Liver (tissue), 9 donors: ENCODE data around the gene SLC25A10. TPM values are rescaled to one million over a fixed set of nuclear protein-coding genes. Genes with fewer than 3 reads are reported as not detected.

ENCODE experiments used
- DNase-seq: peaks from one replicate; pipeline ENCODE4 v3.0.0-alpha.2; 2017; ENCODE audit warnings: low spot score
- H3K27ac ChIP-seq, 2 donors: one replicate each; pipeline ENCODE4 v1.7.0; 2013; ENCODE audit warnings: inconsistent platforms in 2 of 2, low read length in 2 of 2, control low read depth in 1 of 2, low read depth in 1 of 2, mild to moderate bottlenecking in 1 of 2
- H3K27me3 ChIP-seq, 4 donors: one replicate each; pipeline versions ENCODE4 v1.6.1 to v1.7.0; 2013; ENCODE audit warnings: low read length in 3 of 4, inconsistent platforms in 1 of 4, mild to moderate bottlenecking in 1 of 4, moderate library complexity in 1 of 4; ENCODE audit not compliant: control insufficient read depth in 4 of 4, insufficient read depth in 4 of 4
- H3K36me3 ChIP-seq, 4 donors: one replicate each; pipeline versions ENCODE4 v1.6.1 to v1.7.0; 2013; ENCODE audit warnings: low read length in 3 of 4, mild to moderate bottlenecking in 3 of 4, low read depth in 1 of 4, moderate library complexity in 1 of 4; ENCODE audit not compliant: control insufficient read depth in 4 of 4, insufficient read depth in 3 of 4
- H3K4me1 ChIP-seq, 4 donors: one replicate each; pipeline versions ENCODE4 v1.6.1 to v1.7.0; 2013; ENCODE audit warnings: low read length in 3 of 4, mild to moderate bottlenecking in 3 of 4, moderate library complexity in 1 of 4; ENCODE audit not compliant: control insufficient read depth in 4 of 4, insufficient read depth in 4 of 4
- H3K4me3 ChIP-seq, 3 donors: one replicate each; pipeline versions ENCODE4 v1.6.1 to v1.7.0; 2013; ENCODE audit warnings: low read length in 3 of 3, control low read depth in 1 of 3, low read depth in 1 of 3, mild to moderate bottlenecking in 1 of 3
- H3K9ac ChIP-seq, 2 donors: one replicate each; pipeline ENCODE4 v1.7.0; 2013; ENCODE audit warnings: low read length in 2 of 2, mild to moderate bottlenecking in 2 of 2, moderate library complexity in 2 of 2, control low read depth in 1 of 2, low read depth in 1 of 2
- H3K9me3 ChIP-seq, 4 donors: one replicate each; pipeline versions ENCODE4 v1.6.1 to v1.7.0; 2013; ENCODE audit warnings: low read length in 3 of 4; ENCODE audit not compliant: control insufficient read depth in 4 of 4
- EGR1 ChIP-seq, 2 donors: IDR thresholded peaks; 2 replicates each; pipeline ENCODE4 v1.6.1; 2016 to 2018; ENCODE audit warnings: antibody characterized with exemption in 2 of 2, low read depth in 2 of 2
- FOXA2 ChIP-seq: IDR thresholded peaks from 2 replicates; pipeline ENCODE4 v1.6.1; 2016; ENCODE audit warnings: antibody characterized with exemption
- GABPA ChIP-seq, 2 donors: IDR thresholded peaks in 1 of 2; conservative IDR thresholded peaks in 1 of 2; 2 replicates each; pipeline ENCODE4 v1.6.1; 2016; ENCODE audit warnings: antibody characterized with exemption in 2 of 2, mild to moderate bottlenecking in 1 of 2, moderate library complexity in 1 of 2
- HNF4A ChIP-seq, 2 donors: conservative IDR thresholded peaks; 2 replicates each; pipeline ENCODE4 v1.6.1; 2016; ENCODE audit warnings: antibody characterized with exemption in 2 of 2, mild to moderate bottlenecking in 2 of 2
- HNF4G ChIP-seq: IDR thresholded peaks from 2 replicates; pipeline ENCODE4 v1.6.1; 2016; ENCODE audit warnings: antibody characterized with exemption
- JUND ChIP-seq, 2 donors: IDR thresholded peaks; 2 replicates each; pipeline ENCODE4 v1.6.1; 2016; ENCODE audit warnings: antibody characterized with exemption in 2 of 2
- RAD21 ChIP-seq, 2 donors: IDR thresholded peaks; 2 replicates each; pipeline ENCODE4 v1.6.1; 2016; ENCODE audit warnings: antibody characterized with exemption in 2 of 2, mild to moderate bottlenecking in 2 of 2
- RXRA ChIP-seq, 2 donors: IDR thresholded peaks; 2 replicates each; pipeline ENCODE4 v1.6.1; 2017 to 2018; ENCODE audit warnings: antibody characterized with exemption in 2 of 2, mild to moderate bottlenecking in 1 of 2
- SP1 ChIP-seq: IDR thresholded peaks from 2 replicates; pipeline ENCODE4 v1.6.1; 2018; ENCODE audit warnings: antibody characterized with exemption, mild to moderate bottlenecking
- TAF1 ChIP-seq: conservative IDR thresholded peaks from 2 replicates; pipeline ENCODE4 v1.6.1; 2016; ENCODE audit warnings: antibody characterized with exemption, mild to moderate bottlenecking
- YY1 ChIP-seq: IDR thresholded peaks from 2 replicates; pipeline ENCODE4 v1.6.1; 2016; ENCODE audit warnings: antibody characterized with exemption, mild to moderate bottlenecking
- WGBS: extraction: QIAGEN DNeasy Blood & Tissue Kit; methylation state at CpG from one replicate; pipeline ENCODE4 v1.1.7; 2013; 5-methylcytosine and 5-hydroxymethylcytosine counted together
- polyA plus RNA-seq, 2 donors: library from polyadenylated mRNA; stranded (reverse) in 1 of 2; unstranded in 1 of 2; fragments of 200-250 nt in 1 of 2; fragments of >200 nt in 1 of 2; fragmentation: Nextera tagmentation in 1 of 2; extraction: Ambion mirVana in 1 of 2; gene quantifications; one replicate each; pipeline versions ENCODE4 v1.2.1 to v1.2.3, GENCODE V29; 2013 to 2015
- total RNA-seq, 2 donors: library from RNA; depleted of rRNA; stranded (reverse); fragments of >200 nt; gene quantifications; one replicate each; pipeline ENCODE4 v1.2.3, GENCODE V29; 2014
- TF ChIP-seq, protein P1 (sequence below): IDR thresholded peaks from 2 replicates; pipeline ENCODE4 v1.6.1; 2016; ENCODE audit warnings: antibody characterized with exemption, mild to moderate bottlenecking
- TF ChIP-seq, protein P2 (sequence below): fragments of 150-350 bp; IDR thresholded peaks from 2 replicates; pipeline ENCODE4 v1.5.1; 2017; ENCODE audit warnings: improper control_type of control experiment, low read depth, low read length; ENCODE audit not compliant: missing input control
- TF ChIP-seq, protein P3 (sequence below): IDR thresholded peaks from 2 replicates; pipeline ENCODE4 v1.6.1; 2016; ENCODE audit warnings: antibody characterized with exemption
- TF ChIP-seq, protein P4 (sequence below): IDR thresholded peaks from 2 replicates; pipeline ENCODE4 v1.6.1; 2016; ENCODE audit warnings: antibody characterized with exemption
- donor health status: healthy.
- donor health status: healthy.
- donor health status: healthy.
- donor health status: healthy.
- donor health status: healthy.

Gene SLC25A10
- total and polyA plus RNA-seq, 4 donors, result 19.8 to 54.6 (median 44.0) TPM

DNA sequence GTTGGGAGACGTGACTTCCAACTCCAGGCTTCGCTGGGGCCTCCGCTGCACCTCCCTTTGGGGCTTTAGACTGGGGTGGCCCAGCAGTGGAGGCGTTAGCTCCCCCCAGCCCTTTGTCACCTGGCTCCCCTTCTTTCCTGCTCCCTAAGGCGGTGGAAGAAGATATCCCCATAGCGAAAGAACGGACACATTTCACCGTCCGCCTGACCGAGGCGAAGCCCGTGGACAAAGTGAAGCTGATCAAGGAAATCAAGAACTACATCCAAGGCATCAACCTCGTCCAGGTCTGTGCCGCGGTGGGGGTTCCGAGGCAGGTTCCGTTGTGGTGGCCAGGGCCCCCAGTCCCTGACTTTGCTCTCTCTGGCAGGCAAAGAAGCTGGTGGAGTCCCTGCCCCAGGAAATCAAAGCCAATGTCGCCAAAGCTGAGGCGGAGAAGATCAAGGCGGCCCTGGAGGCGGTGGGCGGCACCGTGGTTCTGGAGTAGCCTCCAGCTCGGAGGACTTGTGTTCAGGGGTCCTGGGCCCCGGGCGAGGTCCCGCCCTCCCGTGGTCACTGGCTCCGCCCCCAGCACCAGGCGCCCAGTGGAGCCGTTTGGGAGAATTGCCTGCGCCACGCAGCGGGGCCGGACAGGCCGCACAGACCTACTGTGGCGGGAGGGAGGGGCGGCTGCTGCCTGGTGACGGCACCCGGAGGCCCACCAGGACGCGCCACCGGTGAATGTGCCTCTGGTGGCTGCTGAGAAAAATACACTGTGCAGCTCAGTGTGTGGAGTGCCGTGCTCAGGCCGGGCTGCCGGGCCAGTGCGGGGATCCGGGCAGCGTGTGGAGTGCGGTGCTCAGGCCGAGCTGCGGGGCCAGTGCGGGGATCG lies 5.1 kb upstream of the SLC25A10 start (continued):
- TF ChIP-seq HNF4G (no peak), TAF1 (no peak)

DNA sequence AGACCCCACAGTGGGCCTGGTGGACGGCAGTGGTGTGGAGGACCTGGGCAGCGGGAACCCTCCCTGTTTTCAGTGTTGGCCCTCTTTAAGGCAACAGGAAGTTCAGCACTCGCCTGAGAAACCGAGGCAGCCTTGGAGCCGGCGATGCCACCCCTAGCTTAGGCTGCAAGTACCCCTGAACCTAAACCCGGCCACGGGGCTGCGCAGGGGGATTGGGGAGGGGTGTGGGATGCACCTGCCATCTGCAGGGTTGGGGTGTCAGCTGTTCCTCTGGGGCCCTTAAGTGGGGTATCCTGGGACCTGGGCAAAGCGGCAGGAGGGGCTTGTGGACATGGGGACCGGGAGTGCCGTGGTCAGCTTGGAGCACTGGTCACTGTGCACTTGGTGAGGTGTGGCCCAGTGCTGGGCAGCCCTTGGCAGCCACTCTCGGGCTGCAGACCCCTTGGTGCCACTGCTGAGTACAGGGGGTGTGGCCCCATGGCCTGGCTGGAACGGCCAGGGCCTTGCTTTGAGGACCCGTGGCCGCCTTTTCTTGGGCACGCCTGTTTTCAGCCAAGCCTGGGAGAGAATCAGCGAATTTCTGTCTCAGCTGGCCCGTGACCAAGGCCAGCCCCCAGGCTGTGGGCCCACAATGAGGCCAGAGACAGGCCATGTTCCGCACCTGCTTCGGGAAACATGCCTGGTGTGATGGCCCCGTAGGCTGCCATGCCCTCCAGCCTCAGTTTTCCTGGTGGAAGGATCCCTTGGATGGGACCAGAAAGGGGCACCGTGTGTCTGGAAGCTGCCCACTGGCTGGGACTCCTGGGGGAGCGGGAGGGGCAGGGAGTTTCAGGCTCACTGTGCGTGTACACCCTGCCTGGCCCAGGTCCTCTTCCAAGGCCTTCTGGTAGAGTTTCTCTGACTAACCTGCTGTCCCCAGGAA lies 4.1 kb upstream of the SLC25A10 start:
- Histone ChIP-seq H3K36me3 (peaks cover 6 to 27% (median 9%) of the 10 kb centered on the region in 4 donors), H3K9ac (no peak overlapping the region), H3K4me1 (peaks cover 16 to 45% (median 32%) of the 10 kb centered on the region in 4 donors), H3K27ac (no peak overlapping the region), H3K4me3 (no peak overlapping the region), H3K9me3 (no peaks in the 10 kb centered on the region), H3K27me3 (no peaks in the 10 kb centered on the region)
- TF ChIP-seq, protein P1, sequence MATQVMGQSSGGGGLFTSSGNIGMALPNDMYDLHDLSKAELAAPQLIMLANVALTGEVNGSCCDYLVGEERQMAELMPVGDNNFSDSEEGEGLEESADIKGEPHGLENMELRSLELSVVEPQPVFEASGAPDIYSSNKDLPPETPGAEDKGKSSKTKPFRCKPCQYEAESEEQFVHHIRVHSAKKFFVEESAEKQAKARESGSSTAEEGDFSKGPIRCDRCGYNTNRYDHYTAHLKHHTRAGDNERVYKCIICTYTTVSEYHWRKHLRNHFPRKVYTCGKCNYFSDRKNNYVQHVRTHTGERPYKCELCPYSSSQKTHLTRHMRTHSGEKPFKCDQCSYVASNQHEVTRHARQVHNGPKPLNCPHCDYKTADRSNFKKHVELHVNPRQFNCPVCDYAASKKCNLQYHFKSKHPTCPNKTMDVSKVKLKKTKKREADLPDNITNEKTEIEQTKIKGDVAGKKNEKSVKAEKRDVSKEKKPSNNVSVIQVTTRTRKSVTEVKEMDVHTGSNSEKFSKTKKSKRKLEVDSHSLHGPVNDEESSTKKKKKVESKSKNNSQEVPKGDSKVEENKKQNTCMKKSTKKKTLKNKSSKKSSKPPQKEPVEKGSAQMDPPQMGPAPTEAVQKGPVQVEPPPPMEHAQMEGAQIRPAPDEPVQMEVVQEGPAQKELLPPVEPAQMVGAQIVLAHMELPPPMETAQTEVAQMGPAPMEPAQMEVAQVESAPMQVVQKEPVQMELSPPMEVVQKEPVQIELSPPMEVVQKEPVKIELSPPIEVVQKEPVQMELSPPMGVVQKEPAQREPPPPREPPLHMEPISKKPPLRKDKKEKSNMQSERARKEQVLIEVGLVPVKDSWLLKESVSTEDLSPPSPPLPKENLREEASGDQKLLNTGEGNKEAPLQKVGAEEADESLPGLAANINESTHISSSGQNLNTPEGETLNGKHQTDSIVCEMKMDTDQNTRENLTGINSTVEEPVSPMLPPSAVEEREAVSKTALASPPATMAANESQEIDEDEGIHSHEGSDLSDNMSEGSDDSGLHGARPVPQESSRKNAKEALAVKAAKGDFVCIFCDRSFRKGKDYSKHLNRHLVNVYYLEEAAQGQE, result no peak
- TF ChIP-seq, protein P2, sequence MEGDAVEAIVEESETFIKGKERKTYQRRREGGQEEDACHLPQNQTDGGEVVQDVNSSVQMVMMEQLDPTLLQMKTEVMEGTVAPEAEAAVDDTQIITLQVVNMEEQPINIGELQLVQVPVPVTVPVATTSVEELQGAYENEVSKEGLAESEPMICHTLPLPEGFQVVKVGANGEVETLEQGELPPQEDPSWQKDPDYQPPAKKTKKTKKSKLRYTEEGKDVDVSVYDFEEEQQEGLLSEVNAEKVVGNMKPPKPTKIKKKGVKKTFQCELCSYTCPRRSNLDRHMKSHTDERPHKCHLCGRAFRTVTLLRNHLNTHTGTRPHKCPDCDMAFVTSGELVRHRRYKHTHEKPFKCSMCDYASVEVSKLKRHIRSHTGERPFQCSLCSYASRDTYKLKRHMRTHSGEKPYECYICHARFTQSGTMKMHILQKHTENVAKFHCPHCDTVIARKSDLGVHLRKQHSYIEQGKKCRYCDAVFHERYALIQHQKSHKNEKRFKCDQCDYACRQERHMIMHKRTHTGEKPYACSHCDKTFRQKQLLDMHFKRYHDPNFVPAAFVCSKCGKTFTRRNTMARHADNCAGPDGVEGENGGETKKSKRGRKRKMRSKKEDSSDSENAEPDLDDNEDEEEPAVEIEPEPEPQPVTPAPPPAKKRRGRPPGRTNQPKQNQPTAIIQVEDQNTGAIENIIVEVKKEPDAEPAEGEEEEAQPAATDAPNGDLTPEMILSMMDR, result no peak
- TF ChIP-seq FOXA2, result no peak
- no peak for TF ChIP-seq GABPA (IDR thresholded peaks at IDR 0.05 in 1 of 2, conservative IDR thresholded peaks at IDR 0.05 in 1 of 2)
- no peak for TF ChIP-seq YY1
- no peak for TF ChIP-seq SP1
- TF ChIP-seq EGR1 (IDR thresholded peaks at IDR 0.05; ENCODE audit: low read depth in 2 of 2), result no peak
- TF ChIP-seq RAD21 (IDR thresholded peaks at IDR 0.05), result no peak
- TF ChIP-seq TAF1, result no peak
- no peak for TF ChIP-seq RXRA (IDR thresholded peaks at IDR 0.05)
- TF ChIP-seq JUND (IDR thresholded peaks at IDR 0.05), result no peak
- TF ChIP-seq HNF4A (conservative IDR thresholded peaks at IDR 0.05), result no peak
- 92% methylated on average over 25 of the region's 25 CpGs for WGBS
- no peak for DNase-seq

DNA sequence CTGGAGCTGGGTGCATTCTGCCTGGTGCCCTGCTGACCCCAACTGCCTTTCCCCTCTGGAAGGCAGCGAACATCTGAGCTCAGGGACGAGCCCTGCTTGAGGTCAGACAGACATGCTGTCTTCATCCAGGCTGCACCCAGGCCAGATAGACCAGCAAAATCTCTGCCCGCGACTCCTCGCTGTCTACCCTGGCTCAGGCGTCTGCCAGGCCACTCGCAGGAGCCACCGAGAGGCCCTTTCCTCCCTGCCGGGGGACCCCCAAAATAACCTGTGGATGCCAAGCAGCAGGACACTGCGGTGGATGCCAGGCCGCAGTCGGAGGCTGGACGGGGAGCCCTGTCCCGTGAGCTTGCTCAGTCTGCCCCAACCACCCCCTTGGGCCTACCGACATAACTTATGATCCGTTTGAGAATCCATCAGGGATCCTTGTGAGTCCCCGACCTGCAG lies 3.3 kb upstream of the SLC25A10 start:
- H3K4me1 ChIP-seq, result peaks cover 16 to 51% (median 36%) of the 10 kb centered on the region in 4 donors
- H3K27ac ChIP-seq, result no peak overlapping the region
- no peaks in the 10 kb centered on the region for H3K9me3 ChIP-seq
- TF ChIP-seq RAD21 (IDR thresholded peaks at IDR 0.05) (no peak), HNF4A (conservative IDR thresholded peaks at IDR 0.05) (no peak), HNF4G (no peak), JUND (IDR thresholded peaks at IDR 0.05) (no peak), GABPA (IDR thresholded peaks at IDR 0.05 in 1 of 2, conservative IDR thresholded peaks at IDR 0.05 in 1 of 2) (no peak), TAF1 (no peak), RXRA (IDR thresholded peaks at IDR 0.05) (no peak), SP1 (no peak)
- TF ChIP-seq, protein P3, sequence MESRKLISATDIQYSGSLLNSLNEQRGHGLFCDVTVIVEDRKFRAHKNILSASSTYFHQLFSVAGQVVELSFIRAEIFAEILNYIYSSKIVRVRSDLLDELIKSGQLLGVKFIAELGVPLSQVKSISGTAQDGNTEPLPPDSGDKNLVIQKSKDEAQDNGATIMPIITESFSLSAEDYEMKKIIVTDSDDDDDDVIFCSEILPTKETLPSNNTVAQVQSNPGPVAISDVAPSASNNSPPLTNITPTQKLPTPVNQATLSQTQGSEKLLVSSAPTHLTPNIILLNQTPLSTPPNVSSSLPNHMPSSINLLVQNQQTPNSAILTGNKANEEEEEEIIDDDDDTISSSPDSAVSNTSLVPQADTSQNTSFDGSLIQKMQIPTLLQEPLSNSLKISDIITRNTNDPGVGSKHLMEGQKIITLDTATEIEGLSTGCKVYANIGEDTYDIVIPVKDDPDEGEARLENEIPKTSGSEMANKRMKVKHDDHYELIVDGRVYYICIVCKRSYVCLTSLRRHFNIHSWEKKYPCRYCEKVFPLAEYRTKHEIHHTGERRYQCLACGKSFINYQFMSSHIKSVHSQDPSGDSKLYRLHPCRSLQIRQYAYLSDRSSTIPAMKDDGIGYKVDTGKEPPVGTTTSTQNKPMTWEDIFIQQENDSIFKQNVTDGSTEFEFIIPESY, result no peak
- TF ChIP-seq, protein P1, result no peak
- TF ChIP-seq, protein P4, sequence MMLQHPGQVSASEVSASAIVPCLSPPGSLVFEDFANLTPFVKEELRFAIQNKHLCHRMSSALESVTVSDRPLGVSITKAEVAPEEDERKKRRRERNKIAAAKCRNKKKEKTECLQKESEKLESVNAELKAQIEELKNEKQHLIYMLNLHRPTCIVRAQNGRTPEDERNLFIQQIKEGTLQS, result no peak
- no peaks in the 10 kb centered on the region for H3K27me3 ChIP-seq
- DNase-seq, result no peak
- no peak overlapping the region for H3K4me3 ChIP-seq
- 95% methylated on average over 17 of the region's 17 CpGs for WGBS
- H3K36me3 ChIP-seq, result peaks cover 6 to 27% (median 9%) of the 10 kb centered on the region in 4 donors
- no peak overlapping the region for H3K9ac ChIP-seq
